Middle frontal gyrus (tissue), 1 donor: ENCODE measurements around the gene MICALL1.
A peak's percentile ranks its signal among the peaks of the same experiment; 100 is the strongest.
"Not testable (repeated sequence)": the region's sequence is repeated elsewhere in the genome, so short reads cannot be mapped to it uniquely, and the experiment has no call there.

Experiments used
- DNase-seq: peaks from one replicate; pipeline ENCODE4 v3.0.0-alpha.2; 2015; ENCODE audit warnings: low spot score; ENCODE audit errors: extremely low spot score

Gene MICALL1

DNA sequence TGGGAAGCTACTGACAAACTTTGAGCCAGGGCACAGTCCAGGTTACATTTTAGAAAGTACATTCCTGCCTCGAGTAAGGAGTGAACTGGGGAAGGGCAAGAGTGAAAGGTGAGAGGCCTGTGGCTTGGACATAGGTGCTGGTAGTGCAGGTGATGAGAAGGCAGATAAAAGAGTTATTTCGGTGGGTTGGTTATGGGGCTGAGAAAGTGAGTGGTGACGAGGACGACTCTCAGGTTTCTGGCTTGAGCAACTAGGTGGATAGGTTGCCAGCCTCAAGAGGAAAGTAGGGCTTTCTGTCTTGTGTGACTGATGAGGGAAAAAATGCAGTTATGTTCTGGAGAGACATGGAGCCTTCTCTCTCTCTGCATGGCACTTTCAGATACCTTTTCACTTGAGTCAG, 51.1 kb downstream of the MICALL1 start:
- DNase-seq = no peak

DNA sequence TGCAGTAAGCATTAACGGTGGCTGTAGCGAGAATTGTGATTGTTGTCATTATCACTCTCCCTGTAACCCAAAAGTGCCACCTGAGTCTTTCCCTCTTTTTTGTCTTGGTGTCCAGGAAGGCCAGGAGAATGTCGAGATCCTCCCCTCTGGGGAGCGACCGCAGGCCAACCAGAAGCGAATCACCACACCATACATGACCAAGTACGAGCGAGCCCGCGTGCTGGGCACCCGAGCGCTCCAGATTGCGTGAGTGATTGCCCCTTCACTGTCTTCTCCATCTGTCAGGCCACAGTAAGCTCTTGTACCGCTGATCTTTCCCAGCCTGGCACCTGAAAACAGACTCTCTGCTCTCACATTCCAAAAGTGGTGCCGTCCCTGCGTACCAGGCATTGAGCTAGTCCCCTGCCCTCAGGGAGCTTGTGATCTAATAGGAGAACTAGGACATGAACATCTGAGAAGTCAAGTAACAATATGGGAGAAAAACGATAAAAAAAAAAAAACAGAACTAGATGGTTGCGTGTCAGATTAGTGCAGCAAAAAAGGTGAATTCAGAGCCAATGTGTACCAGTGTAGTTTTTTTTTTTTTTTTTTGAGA, 53.2 kb downstream of the MICALL1 start:
- DNase-seq = no peak

DNA sequence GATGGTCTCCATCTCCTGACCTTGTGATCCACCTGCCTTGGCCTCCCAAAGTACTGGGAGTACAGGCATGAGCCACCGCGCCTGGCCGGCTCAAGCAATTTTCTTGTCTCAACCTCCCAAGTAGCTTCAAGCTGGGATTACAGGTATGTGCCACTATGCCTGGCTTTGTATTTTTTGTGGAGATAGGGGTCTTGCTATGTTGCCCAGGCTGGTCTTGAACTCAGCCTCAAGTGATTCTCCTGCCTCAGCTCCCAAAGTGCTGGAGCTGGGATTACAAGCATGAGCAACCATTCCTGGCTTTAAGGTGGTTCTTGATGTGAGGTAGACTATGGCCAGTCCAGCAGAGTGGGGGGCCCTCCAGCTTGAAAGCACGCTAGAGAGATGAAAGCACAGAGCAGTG, 55.0 kb downstream of the MICALL1 start:
- no peak for DNase-seq

DNA sequence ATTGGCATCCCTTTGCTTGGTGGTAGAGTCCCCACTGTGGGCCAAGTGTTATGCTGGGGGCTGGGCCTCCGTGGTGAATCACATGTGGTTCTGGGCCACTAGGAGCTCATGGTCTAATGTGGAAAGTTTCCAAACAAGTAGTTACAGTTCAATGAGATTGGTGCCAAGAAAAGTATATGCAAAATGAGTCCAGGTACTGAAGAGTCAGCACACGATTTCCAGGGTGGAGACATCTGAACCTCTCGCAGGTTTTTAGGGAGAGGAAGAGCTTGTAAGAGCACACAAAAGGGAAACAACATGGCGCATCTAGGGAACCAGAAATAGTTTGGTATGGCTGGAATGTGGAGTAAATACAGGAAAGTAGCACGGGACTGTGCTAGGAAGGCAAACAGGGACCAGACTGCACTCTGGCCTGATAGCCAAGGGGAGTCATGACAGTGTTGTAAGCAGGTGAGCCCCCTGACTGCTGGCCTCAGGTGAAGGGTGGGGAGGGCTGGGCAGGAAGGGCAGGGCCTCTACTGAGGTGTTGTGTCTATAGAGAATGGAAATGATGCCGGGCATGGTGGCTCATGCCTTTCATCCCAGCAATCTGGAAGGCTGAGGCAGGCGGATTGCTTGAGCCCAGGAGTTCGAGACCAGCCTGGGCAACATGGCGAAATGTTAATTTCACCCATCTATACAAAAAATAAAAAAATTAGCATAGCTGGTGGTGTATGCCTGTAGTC, 60.0 kb downstream of the MICALL1 start:
- no peak for DNase-seq

DNA sequence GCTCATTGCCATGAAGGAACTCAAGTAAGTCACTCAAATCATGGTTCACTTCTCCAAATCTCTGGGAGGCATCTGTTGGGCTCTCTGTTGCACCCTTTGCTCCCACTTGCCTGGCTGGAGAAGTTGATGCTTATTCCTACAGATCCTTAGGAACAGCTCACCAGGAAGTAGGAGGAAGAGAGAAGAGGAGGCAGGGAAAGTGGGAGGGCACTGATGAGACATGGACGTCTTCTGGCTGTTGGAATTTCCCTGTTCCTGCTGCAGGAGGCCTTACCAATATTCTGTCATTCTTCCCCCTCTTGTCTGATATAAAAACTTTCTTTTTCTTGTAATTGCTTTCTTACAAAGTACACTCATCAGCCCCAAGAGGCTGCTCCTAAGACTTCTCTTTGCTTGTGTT, 61.0 kb downstream of the MICALL1 start:
- no peak for DNase-seq

DNA sequence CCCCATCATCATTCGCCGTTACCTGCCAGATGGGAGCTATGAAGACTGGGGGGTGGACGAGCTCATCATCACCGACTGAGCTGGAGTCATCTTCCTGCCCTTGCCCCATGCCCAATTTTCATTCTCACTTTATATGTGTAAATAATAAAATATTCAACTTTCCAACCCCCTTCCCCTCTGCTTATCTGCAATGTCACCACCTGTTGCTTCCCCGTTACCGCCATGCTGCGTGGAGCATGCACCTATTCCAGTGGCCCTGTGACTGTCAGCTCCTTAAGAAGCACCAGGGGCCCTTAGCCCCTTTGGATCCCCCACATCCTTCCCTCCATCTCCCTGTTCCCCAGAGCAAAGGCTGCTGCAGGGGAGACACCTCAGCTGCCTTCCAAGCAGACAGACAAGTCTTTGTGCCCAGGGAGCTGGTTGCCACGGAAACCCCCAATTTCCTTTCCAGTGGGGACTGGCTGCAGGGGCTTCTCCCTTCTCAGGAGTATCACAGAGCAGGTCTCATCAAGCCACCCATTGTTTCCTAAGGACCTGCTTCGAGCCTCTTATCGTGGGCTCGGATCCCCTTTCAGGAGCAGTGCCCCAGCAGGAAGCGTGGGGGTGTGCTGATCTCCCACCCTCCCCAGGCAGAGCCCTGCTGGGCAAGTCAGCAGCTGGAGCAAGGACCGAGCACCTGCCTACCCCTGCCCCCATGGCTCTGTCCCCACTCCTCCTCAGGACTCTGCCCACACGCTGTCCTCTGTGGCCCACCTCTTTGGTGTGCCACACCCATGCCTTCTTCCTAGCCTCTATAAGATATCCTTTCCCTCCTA, 61.7 kb downstream of the MICALL1 start:
- no peak for DNase-seq

DNA sequence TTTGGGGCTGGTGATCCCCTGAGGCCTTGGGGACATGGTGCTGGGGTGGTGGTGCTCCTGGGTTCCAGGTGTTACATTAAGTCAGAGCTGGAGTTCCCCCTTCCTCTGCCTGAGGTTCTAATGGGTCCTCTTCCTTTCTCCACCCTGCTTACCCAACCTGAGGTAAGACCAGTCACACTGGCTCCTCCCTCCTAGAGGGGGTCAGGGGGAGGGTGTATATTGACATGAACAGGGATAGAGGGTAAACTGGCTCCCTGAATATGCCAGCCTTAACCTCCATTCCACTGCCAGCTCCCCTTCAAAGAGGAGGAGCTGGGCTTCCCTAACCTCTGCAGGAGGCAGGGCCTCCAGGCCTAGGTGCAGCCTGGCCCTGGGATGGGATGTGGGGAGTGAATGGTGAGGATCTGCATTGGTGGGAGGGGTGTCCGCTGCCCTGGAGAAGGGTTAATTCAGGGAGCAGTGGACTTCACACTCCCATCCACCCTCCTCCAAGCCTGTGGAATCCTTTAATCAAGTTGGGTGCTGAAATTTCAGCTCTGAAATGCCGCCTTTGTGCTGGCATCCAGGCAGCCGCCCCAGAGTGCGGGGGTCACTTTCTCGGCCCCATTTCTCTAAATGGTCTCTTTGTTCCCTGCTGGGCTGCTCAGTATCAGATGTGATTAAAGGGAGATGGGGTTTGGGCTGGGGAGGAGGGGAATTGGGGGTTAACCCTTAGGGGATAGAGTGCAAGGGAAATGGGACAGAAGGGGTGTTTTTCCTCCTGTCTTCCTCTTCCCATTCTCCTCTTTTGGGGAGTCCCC, 62.6 kb downstream of the MICALL1 start:
- peak; percentile 63 for DNase-seq

DNA sequence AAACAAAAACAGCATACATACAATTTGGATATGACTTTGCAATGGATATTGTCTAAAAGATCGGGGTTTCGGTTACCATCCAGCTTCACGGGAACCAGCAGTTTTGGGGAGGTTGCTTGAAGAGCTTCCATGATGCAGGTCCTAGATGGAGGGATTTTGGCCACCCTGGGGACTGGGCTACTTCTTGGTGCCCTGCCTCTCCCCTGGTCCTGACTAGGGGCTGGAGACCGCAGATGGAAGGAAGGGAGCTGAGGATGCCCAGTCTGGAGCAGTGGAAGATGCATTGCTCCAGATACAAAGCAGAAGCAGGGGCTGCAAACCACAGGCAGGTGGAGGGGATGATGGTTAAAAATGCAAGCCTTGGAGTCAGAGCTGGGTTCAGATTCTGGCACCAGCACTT, 64.8 kb downstream of the MICALL1 start:
- DNase-seq = no peak

DNA sequence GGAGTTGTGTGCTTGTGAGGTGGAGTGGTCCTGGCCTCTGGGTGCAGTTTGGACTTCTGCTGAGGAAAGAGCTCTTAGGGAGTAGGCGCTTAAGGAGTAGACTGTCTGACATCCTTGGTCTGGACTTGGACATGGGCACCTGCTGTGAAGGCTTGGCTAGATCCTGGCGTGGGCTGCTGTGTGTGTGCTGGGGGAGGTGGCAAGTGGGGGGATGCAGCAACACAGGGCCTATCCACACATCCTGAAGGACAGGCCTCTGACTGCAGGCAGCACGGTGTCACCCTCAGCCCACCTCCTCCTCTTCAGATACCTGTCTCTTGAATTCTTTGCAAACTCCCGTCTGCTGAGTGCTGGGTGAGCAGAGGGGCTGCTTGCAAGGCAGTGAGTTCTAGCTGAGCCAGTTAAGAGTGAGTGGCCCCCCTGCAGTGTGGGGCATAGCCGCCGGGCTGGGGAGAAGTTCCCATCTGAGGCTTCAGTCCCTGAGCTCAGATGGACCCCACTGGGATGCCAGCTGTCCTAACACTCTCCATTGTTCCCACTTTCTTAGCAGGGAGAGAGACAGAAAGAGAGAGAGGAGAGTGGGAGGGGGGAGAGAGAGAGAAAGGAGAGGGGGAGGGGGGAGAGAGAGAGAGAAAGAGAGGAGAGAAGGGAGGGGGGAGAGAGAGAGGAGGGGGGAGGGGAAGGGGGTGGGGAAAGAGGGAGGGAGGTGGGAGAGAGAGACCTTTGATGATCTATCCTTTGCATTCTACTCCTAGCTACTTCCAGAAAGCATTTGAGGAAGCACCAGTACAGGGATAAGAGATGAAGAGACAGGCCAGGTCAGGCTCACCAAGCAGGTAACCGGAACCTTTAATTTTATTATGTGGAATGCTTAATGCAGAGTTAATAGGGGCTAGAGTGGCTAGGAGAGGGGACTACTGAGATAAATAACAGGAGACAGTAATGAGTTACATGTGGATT, 65.7 kb downstream of the MICALL1 start:
- DNase-seq = no peak

DNA sequence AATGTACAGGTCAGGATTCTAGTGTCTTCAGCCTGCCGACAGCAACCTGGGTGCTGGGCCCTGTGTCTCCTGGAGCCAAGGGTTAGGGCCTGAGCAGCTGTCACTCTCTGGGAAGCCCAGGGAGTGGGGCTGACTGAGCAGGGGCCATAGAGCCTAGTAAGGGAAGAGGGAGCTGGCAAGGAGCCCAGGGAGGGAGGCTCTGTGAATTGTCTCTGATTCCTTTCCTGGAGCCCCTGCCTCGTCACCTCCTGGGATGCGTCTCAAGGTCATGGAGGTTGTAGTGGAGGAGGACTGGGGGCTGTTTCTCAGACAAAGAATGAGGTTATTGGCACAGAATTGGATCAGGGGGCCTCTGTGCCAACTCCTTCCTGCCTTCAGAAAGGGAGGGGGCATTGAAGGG, 66.4 kb downstream of the MICALL1 start:
- no peak for DNase-seq

DNA sequence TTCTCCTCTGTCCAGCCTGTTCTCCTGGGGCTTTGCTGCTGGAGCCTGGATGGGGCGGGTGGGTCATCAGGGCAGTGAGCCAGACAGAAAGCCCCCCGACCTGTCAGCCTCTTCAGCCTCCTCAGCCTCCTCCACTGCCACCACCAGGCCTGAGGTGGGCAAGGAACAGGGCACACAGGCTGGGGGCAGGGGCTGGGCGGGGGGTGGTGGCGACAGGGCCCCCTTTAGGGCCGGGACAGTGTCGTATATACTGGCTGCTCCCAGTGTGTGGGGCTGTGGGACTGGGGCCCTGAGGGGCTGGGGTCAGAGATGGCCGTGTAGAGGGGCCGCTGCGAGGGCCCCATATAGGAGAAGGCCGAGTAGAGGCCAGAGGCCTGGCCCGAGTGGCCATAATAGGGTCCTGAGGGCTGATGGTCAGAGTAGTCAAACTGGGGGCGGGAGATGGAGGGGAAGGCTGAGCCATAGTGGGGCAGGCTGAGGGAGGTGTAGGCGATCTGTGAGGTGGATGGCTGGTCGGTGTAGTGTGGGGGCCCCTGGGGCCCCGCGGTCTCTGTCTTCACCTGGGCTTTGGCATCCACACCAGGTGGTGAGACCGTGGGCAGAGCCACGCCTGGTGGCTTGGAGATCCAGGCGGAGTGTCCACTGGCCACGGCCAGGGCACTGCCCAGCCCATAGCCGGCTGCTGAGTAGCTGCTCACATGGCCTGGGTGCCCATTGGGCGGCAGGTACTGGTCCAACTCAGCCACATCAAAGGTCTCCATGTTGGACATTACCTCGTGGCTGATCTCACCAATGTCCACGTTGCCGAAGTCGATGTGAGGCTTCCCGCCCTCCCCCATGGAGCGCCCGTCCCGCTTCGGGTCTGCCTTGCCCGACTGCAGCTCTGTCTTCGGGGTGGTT, 67.4 kb downstream of the MICALL1 start:
- no peak for DNase-seq

DNA sequence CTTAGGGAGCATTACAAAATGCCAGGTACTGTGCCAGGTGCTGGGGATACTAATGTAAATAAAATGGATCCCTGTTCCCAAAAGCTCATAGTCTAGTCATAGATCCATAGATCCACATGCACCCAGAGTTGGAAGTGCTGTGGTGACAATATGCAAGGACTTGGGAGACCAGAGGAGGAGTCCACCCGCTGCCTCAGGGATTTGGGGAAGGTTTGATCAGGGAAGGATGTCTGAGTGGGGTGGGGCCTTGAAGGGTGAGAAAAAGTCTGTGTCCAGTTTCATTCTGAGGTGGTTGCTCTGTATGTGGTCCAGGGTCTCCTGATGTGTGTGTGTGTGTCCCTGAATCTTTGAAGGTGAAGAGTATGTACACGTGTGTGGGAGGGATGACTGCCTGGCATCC, 69.1 kb downstream of the MICALL1 start:
- DNase-seq = no peak

DNA sequence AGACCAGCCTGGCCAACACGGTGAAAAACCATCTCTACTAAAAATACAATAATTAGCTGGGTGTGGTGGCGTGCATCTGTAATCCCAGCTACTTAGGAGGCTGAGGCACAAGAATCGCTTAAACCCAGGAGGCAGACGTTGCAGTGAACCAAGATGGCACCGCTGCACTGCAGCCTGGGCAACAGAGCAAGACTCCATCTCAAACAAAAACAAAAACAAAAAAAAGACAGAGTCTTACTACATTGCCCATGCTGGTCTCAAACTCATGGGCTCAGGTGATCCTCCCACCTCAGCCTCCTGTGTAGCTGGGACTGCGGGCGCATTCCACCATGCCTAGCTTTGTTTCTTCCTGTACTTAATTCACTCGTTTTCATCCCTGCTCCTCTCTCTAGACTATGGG, 69.9 kb downstream of the MICALL1 start:
- not testable (repeated sequence) for DNase-seq

DNA sequence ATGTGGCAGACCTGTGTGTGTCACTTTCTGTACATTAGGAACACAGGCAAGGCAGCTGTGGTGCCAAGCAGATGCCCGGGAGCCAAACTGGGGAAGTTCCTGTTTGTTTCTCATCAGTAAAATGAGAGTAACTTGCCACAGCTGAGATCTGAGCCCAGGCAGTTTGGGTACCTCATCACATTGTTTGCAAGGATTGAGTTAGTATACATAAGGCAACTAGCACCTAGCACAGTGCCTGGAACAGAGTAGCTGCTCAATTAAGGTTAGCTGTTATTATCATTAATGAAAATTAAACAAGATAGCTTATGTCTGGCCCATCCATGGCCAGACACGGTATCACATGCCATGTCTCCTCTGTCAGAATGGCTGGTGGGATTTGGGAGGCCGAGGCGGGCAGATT, 70.5 kb downstream of the MICALL1 start:
- DNase-seq = no peak

DNA sequence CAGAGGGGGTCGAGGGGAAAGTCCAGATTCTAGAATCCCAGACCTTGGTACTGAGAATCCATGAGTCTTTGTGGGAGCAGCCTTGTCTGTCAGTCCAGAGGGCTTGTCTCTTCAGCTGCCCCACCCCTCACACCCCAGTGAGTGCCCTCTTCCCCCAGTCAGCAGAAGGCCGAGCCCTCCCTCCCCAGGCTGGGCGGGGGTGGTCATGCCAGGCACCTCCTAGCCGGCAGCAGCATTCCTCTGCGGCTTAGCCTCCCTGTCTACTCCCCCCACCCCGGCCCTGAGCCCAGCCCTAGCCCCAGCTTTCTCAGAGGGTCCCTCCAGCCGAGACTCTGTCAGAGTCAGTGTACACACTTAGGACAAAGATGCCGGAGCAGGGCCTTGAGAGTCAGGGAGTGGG, 73.7 kb downstream of the MICALL1 start:
- no peak for DNase-seq

DNA sequence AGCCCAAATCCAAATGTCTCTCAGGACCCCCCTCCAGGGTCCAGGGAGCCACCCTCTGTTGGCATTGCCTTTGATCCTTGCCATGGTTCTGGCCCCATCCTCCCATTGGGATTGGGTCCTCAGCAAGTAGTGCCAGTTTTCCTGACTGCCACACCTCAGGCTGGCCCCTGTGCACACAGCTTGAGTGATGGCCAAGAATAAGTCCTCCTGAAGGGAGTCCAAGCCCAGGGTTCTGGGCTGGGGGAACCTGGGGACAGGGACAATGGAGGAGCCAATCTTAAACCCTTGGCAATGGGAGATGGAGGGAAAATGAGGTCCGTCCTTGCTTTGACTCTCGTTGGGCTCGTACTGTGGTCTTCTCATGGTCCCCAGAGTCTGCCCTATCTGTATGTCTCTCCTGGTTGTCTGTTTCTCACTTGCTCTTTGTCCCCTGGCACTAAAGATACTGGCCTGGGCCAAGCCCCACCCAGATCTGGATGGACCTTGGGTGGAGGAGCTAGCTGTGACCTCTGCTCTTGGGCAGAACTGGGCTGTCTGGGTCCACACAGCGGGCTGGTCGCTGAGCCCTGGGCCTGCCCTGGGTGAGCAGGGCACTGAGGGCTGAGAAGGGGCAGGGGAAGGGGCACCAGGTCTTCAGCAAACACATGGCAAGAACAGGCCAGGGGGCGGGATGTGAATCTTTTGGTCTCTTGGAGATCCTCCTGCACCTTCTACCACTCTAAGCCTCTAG, 75.3 kb downstream of the MICALL1 start:
- no peak for DNase-seq

DNA sequence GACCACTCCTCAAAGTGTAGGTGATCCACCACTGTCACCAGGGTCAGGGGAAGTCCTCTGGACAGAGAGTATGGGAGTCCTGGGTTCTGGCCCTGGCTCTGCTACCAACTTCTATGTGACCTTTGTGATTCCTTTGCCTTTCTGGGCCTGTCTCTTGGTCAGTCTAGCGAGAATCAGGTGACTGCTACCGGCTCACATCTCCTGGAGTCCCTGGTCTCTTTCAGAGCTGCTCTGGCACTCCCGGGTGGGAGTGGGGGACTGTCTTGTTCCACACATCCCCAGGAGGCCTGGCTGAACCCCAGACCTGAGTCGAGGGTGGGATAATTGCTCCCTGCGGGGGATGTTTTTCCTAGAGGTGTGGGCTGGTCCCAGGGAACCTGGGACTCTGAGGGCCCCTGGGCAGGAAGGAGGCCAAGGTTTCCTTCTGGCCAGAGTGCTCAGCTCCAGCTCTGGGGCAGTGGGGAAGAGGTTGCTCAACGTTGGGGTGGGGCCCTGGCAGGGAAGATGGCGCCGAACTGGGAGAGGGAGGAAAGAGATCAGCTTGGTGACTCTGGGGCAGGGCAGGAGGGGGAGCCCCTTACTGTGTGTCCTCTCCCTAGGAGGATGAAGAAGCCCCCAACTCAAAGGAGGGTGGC, 76.2 kb downstream of the MICALL1 start:
- DNase-seq = no peak
